ENCODE data around the gene CFAP61.

GRCh38 chr20:20390393-20390792 lies 338.1 kb downstream of the CFAP61 start:
- TF ChIP-seq CTCF (IDR thresholded peaks at IDR 0.05; ENCODE audit: poor library complexity) (no peak), EZH2 (IDR thresholded peaks at IDR 0.05; ENCODE audit: borderline replicate concordance) (no peak)
